KOPT-K1 (cell line): Measurements from ENCODE around the gene CD300A.
"Not testable (repeated sequence)": the region's sequence is repeated elsewhere in the genome, so short reads cannot be mapped to it uniquely, and the experiment has no call there.

Source experiments
- H3K27ac ChIP-seq: fragments of 200-600 bp; sonication (generic); 2 replicates; pipeline ENCODE4 v1.5.1; 2016; ENCODE audit warnings: antibody characterized with exemption, mild to moderate bottlenecking, low read depth, low read length; ENCODE audit not compliant: poor library complexity, severe bottlenecking
- H3K36me3 ChIP-seq: fragments of 200-600 bp; sonication (generic); 2 replicates; pipeline ENCODE4 v1.5.1; 2017; ENCODE audit warnings: antibody characterized with exemption, mild to moderate bottlenecking, low read length, moderate library complexity; ENCODE audit not compliant: insufficient read depth
- H3K9me3 ChIP-seq: fragments of 200-600 bp; sonication (generic); 2 replicates; pipeline ENCODE4 v1.5.1; 2017; ENCODE audit warnings: antibody characterized with exemption, low read length, mild to moderate bottlenecking; ENCODE audit not compliant: insufficient read depth, poor library complexity, severe bottlenecking

Gene CD300A

GRCh38 chr17:74478420-74479100 is 12.1 kb downstream of the CD300A start:
- Histone ChIP-seq H3K27ac (peak overlapping the region; percentile 75), H3K36me3 (peaks cover 43% of the 10 kb centered on the region), H3K9me3 (peaks cover 24% of the 10 kb centered on the region)

GRCh38 chr17:74480290-74480689 is 13.9 kb downstream of the CD300A start:
- peaks cover 14% of the 10 kb centered on the region for H3K9me3 ChIP-seq
- H3K27ac ChIP-seq: peak overlapping the region; percentile 75
- peaks cover 49% of the 10 kb centered on the region for H3K36me3 ChIP-seq

- Histone ChIP-seq H3K36me3 (peaks cover 49% of the 10 kb centered on the region), H3K9me3 (peaks cover under 1% of the 10 kb centered on the region), H3K27ac (peak overlapping the region; percentile 75)
Observed at GRCh38 chr17:74481621-74482020, 15.2 kb downstream of the CD300A start.

GRCh38 chr17:74484066-74484465 is 17.6 kb downstream of the CD300A start:
- peaks cover 14% of the 10 kb centered on the region for H3K9me3 ChIP-seq
- H3K27ac ChIP-seq: no peak overlapping the region
- peaks cover 56% of the 10 kb centered on the region for H3K36me3 ChIP-seq

- no peak overlapping the region for H3K27ac ChIP-seq
- peaks cover 14% of the 10 kb centered on the region for H3K9me3 ChIP-seq
- H3K36me3 ChIP-seq: peaks cover 56% of the 10 kb centered on the region
Observed at GRCh38 chr17:74485022-74485743, 18.7 kb downstream of the CD300A start.

GRCh38 chr17:74485841-74486240 is 19.4 kb downstream of the CD300A start:
- Histone ChIP-seq H3K36me3 (peaks cover 56% of the 10 kb centered on the region), H3K9me3 (peaks cover 14% of the 10 kb centered on the region), H3K27ac (no peak overlapping the region)

GRCh38 chr17:74488276-74488675 is 21.8 kb downstream of the CD300A start:
- H3K36me3 ChIP-seq: peaks cover 42% of the 10 kb centered on the region
- H3K27ac ChIP-seq: not testable (repeated sequence)
- peaks cover 14% of the 10 kb centered on the region for H3K9me3 ChIP-seq

GRCh38 chr17:74490716-74491115 is 24.3 kb downstream of the CD300A start:
- H3K27ac ChIP-seq: no peak overlapping the region
- peaks cover 18% of the 10 kb centered on the region for H3K36me3 ChIP-seq
- H3K9me3 ChIP-seq: peaks cover 14% of the 10 kb centered on the region

GRCh38 chr17:74491626-74492025 is 25.2 kb downstream of the CD300A start:
- Histone ChIP-seq H3K9me3 (peaks cover 14% of the 10 kb centered on the region), H3K36me3 (peaks cover 9% of the 10 kb centered on the region; the same call in 1 of the 2 replicates)

GRCh38 chr17:74493331-74493833 is 26.9 kb downstream of the CD300A start:
- Histone ChIP-seq H3K9me3 (peaks cover 6% of the 10 kb centered on the region), H3K36me3 (no peaks in the 10 kb centered on the region), H3K27ac (no peak overlapping the region)

More at GRCh38 chr17:74491626-74492025, 25.2 kb downstream of the CD300A start:
- H3K27ac ChIP-seq: no peak overlapping the region

- Histone ChIP-seq H3K36me3 (no peaks in the 10 kb centered on the region), H3K9me3 (no peaks in the 10 kb centered on the region), H3K27ac (no peak overlapping the region)
Observed at GRCh38 chr17:74497471-74497870, 31.0 kb downstream of the CD300A start.

GRCh38 chr17:74499992-74500391 is 33.6 kb downstream of the CD300A start:
- Histone ChIP-seq H3K9me3 (no peaks in the 10 kb centered on the region), H3K36me3 (no peaks in the 10 kb centered on the region), H3K27ac (no peak overlapping the region)

GRCh38 chr17:74502861-74503260 is 36.4 kb downstream of the CD300A start:
- no peaks in the 10 kb centered on the region for H3K36me3 ChIP-seq
- no peak overlapping the region for H3K27ac ChIP-seq
- no peaks in the 10 kb centered on the region for H3K9me3 ChIP-seq

- not testable (repeated sequence) for H3K27ac ChIP-seq, H3K36me3 ChIP-seq, H3K9me3 ChIP-seq
Observed at GRCh38 chr17:74503949-74504348, 37.5 kb downstream of the CD300A start.

- no peaks in the 10 kb centered on the region for H3K9me3 ChIP-seq
- no peak overlapping the region for H3K27ac ChIP-seq
- no peaks in the 10 kb centered on the region for H3K36me3 ChIP-seq
Observed at GRCh38 chr17:74508156-74508555, 41.7 kb downstream of the CD300A start.
